ENCODE results near the gene SMIM27. TPM values are rescaled to one million over a fixed set of nuclear protein-coding genes. Genes with fewer than 3 reads are reported as not detected.

Gene SMIM27
- total and polyA plus RNA-seq, 2 of the 13 experiments (the other 11 are each of a cell fraction or from before 2014, with no cell fraction given): 17.9 to 19.0 TPM

DNA sequence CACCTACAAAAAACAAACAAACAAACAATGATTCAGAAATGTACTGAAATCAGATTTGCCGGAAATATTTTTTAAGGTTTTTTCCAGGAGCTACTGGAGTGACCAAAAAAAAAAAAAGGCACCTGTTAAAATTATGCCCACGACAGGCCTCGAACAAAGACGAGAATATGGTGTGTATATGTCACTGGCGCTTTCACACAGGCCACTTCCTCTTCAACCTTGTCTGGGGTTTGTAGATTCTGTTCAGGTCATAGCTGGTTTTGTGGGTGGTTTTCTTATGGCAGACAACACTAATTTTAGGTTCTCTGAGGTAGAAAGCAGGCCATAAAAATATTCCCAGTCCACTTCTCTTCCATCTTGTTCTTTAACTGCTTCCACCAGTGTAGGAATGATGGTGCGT is 13.8 kb downstream of the SMIM27 start:
- POLR2A ChIA-PET: no interaction called here
- Histone ChIP-seq H3K27me3 (ENCODE audit: control insufficient read depth in 1 of 2, insufficient read depth in 2 of 2, low read length in 2 of 2) (no peaks in the 10 kb centered on the region), H2AFZ (ENCODE audit: low read length) (no peak overlapping the region), H3K36me3 (replicated peaks in 1 of 2; ENCODE audit: control insufficient read depth in 1 of 2, insufficient read depth in 2 of 2, low read length in 2 of 2) (peaks cover 7 to 40% of the 10 kb centered on the region in 2 experiments; a peak in 4 of 5 replicates), H3K4me2 (ENCODE audit: low read depth, low read length) (no peak overlapping the region), H3K27ac (ENCODE audit: extremely low read length, insufficient read depth, low read length) (no peak overlapping the region), H3K9ac (ENCODE audit: insufficient read depth, low read depth, low read length) (no peak overlapping the region), H3K4me1 (ENCODE audit: insufficient read depth, low read length) (peaks cover 5% of the 10 kb centered on the region), H3K4me3 (replicated peaks in 1 of 3; ENCODE audit: insufficient read depth in 1 of 3, low read depth in 2 of 3, low read length in 3 of 3) (no peak overlapping the region), H4K20me1 (ENCODE audit: insufficient read depth, low read length) (no peaks in the 10 kb centered on the region), H3K79me2 (ENCODE audit: insufficient read depth, low read length) (peaks cover 15% of the 10 kb centered on the region), H3K9me3 (ENCODE audit: low read length) (no peaks in the 10 kb centered on the region)
- FAIRE-seq (no peak), DNase-seq (ENCODE audit: low spot score) (no peak), ATAC-seq (no peak)
- TF ChIP-seq MLXIP (CRISPR knock-in tag; IDR thresholded peaks at IDR 0.05; ENCODE audit: borderline replicate concordance) (no peak), BRF2 (CRISPR knock-in tag; IDR thresholded peaks at IDR 0.05) (no peak), ZNF652 (CRISPR knock-in tag; IDR thresholded peaks at IDR 0.05; ENCODE audit: borderline replicate concordance, low read depth) (no peak)
- BruUV-seq (replicated peaks): no TSS peak
- in situ Hi-C loops (cut with HindIII; ENCODE audit: extremely low pct_ligation_motif_present, low pct_unique_long_range_greater_than_20kb) (no loop called here), intact Hi-C loops (cut with micrococcal nuclease; ENCODE audit: unreplicated experiment) (no loop called here)
- CTCF ChIA-PET (ENCODE audit: low intra/inter-chr PET ratio, low total read pairs): no interaction called here
- 97% methylated on average over 6 of the region's 6 CpGs for WGBS (ENCODE audit: low lambda C conversion rate)

- in situ Hi-C loops (cut with HindIII; ENCODE audit: extremely low pct_ligation_motif_present, low pct_unique_long_range_greater_than_20kb) (no loop called here), intact Hi-C loops (cut with micrococcal nuclease; ENCODE audit: unreplicated experiment) (no loop called here)
- FAIRE-seq (no peak), DNase-seq (ENCODE audit: low spot score) (no peak), ATAC-seq (no peak)
- no peak overlapping the region for H3K27ac ChIP-seq (ENCODE audit: extremely low read length, insufficient read depth, low read length)
- no peaks in the 10 kb centered on the region for H3K9me3 ChIP-seq (ENCODE audit: low read length)
- H3K36me3 ChIP-seq (replicated peaks in 1 of 2; ENCODE audit: control insufficient read depth in 1 of 2, insufficient read depth in 2 of 2, low read length in 2 of 2): peaks cover 7 to 40% of the 10 kb centered on the region in 2 experiments; a peak in 4 of 5 replicates
- POLR2A ChIA-PET: no interaction called here
- H3K79me2 ChIP-seq (ENCODE audit: insufficient read depth, low read length): peaks cover 23% of the 10 kb centered on the region
- H3K9ac ChIP-seq (ENCODE audit: insufficient read depth, low read depth, low read length): no peak overlapping the region
- 90% methylated on average over 16 of the region's 26 CpGs for WGBS (ENCODE audit: low lambda C conversion rate)
- BruUV-seq (replicated peaks): no TSS peak
- H4K20me1 ChIP-seq (ENCODE audit: insufficient read depth, low read length): no peaks in the 10 kb centered on the region
- CTCF ChIA-PET (ENCODE audit: low intra/inter-chr PET ratio, low total read pairs): no interaction called here
- no peak overlapping the region for H3K4me3 ChIP-seq (replicated peaks in 1 of 3; ENCODE audit: insufficient read depth in 1 of 3, low read depth in 2 of 3, low read length in 3 of 3)
- no peak overlapping the region for H2AFZ ChIP-seq (ENCODE audit: low read length)
- H3K4me1 ChIP-seq (ENCODE audit: insufficient read depth, low read length): peaks cover 13% of the 10 kb centered on the region
- no peaks in the 10 kb centered on the region for H3K27me3 ChIP-seq (ENCODE audit: control insufficient read depth in 1 of 2, insufficient read depth in 2 of 2, low read length in 2 of 2)
- H3K4me2 ChIP-seq (ENCODE audit: low read depth, low read length): no peak overlapping the region
- no peak for TF ChIP-seq ZNF143 (CRISPR knock-in tag; IDR thresholded peaks at IDR 0.05)
Observed at GRCh38 chr9:32566770-32567169, 14.6 kb downstream of the SMIM27 start.

Data from HepG2 (cell line).